GM19328 (cell line): ENCODE results near the gene SYNGAP1.
"Not testable (repeated sequence)": the region's sequence is repeated elsewhere in the genome, so short reads cannot be mapped to it uniquely, and the experiment has no call there.

Experiments
- ATAC-seq: cut with Tn5 transposase; IDR thresholded peaks from one replicate; pipeline ENCODE4 v1.9.1; 2021; ENCODE audit warnings: mild to moderate bottlenecking, moderate library complexity; ENCODE audit not compliant: unreplicated experiment

The SYNGAP1 gene

DNA sequence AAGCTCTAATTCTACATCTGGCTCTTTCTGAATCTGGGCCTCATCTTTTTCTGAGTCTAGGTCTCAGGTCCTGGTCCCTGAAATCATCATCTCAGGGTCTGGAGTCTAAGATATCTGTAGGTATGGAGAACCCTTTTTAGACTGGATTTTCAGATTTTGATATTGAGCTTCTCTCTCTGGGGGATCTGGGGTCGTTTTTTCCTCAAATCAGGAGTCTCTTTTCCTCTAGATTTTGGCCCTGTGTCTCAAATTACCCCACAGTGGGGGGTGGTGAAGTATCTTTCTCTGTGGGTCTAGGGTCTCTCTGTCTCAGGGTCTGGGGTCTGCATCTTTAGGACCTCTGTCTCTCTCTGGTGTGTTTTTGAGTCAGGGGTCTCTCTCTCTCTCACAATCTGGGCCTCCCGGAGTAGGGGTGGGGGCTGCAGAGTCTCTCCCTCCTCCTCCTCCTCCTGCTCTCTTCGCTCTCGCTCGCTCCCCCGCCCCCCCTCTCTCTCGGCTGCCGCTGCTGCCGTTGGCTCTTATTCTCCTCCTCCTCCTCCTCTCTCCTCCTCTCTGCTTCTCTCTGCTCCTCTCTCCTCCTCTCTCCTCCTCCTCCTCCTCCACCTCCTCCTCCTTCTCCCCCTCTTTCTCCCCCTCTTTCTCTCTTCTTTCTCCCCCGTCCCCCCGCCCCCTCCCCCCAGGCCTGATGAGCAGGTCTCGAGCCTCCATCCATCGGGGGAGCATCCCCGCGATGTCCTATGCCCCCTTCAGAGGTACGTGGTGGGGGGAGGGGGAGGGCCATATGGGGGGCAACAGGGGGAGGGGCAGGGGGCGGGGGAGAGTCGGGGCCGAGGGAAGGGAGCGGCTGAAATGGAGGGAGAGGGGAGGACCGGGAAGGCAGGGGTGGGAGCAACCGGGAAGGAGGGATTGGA is at the start of gene SYNGAP1:
Gene SYNGAP1 (plus strand): TSS at position 486 of the 911 bp plus-strand sequence. CDS start 200 bp downstream, at position 686.
- ATAC-seq: no peak

DNA sequence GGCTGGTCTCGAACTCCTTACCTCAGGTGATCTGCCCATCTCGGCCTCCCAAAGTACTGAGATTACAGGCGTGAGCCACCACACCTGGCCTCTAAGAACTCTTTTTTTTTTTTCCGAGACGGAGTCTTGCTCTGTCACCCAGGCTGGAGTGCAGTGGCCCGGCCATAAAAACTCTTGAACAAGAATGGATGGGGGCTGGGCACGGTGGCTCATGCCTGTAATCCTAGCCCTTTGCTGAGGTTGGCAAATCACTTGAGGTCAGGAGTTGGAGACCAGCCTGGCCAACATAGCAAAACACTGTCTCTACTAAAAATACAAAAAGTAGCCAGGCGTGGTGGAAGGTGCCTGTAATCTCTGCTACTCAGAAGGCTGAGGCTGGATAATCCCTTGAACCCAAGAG is 48.0 kb upstream of the SYNGAP1 start:
- not testable (repeated sequence) for ATAC-seq

DNA sequence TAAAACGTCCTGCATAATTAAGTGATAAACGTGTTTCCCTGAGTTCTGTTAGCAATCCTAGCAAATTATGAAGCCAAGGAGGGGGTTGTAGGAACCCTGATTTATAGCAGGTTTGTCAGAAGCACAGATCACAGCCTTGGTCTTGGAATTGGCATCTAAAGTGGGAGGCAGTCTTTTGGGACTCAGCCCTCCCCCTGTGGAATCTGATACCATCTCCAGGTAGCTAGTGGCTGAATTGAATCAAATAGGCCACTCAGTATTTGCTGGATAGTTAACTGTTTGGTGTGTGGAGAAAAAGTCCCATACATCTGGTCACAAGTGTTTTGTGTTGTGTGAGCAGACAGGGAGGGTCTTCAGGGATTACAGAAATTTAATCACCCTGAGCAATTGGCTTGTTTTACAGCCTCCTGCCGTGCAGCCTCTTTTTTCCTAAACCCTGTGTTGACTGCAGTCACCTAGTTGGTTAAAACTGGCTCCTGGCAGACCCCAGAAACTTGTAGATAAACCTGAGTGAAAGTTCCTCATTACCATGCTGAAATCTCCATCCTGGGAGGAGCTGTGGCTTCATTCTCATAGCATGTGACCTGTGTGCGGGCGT is 47.2 kb upstream of the SYNGAP1 start:
- no peak for ATAC-seq

DNA sequence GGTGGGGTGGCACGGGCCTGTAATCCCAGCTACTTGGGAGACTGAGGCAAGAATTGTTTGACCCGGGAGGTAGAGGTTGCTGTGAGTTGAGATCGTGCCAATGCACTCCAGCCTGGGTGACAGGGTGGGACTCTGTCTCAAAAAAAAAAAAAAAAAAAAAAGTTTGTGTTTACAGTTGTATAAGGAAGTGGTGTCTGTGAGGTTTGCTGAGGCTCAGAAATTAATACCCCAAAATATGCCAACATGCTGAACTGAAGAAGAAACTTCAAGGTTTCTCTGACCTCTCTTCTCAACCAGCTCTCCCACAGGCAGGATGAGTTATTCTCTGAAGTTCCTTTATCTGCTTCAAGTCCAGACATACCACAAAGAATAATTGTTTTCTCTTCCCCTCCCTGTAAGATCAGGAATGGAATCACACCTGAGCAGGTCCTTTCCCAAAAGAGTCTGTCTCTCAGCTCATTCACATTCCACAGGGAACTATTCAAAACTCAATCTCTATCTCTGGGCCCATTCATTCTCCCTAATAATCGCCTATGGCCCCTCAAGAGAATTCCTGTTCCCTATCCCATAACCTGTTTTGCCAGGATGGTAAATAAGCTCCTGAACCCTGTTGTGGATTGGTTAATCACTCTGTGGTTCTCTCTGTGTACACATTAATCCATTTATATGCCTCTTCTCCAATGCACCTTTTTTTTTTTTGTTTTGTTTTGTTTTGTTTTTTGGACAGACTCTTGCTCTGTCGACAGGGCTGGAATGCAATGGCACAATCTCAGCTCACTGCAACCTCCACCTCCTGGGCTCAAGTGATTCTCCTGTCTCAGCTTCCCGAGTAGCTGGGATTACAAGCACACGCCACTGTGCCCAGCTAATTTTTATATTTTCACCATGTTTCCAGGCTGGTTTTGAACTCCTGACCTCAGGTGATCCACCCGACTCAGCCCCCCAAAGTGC is 45.6 kb upstream of the SYNGAP1 start:
- ATAC-seq: no peak

DNA sequence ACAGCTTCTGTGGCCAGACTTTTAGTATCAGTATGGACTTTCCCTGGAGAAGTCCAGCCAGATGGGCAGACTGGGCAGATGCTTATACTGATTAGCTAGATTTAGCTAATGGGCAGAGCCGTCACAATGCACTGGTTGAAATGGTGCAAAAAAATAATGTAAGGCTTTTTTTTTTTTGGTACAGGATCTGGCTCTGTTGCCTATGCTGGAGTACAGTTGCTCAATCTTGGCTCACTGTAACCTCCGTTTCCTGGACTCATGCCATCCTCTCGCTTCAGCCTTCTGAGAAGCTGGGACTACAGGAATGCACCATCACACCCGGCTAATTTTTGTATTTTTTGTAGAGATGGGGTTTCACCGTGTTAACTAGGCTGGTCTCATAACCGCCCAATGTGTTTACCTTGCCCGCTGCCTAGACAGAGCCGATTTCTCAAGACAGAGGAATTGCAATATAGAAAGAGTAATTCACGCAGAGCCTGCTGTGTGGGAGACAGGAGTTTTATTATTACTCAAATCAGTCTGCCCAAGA is 44.7 kb upstream of the SYNGAP1 start:
- no peak for ATAC-seq

DNA sequence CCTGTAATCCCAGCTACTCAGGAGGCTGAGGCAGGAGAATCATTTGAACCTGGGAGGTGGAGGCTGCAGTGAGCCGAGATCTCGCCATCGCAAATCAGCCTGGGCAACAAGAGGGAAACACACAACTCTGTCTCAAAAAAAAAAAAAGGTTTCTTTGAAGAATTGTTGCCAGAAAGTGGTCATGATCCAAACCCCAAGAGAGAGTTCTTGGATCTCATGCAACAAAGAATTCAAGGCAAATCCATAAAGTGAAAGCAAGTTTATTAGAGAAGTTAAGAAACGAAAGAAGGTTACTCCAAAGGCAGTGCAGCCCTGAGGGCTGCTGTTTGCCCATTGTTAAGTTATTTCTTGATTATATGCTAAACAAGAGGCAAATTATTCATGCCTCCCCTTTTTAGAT is 42.7 kb upstream of the SYNGAP1 start:
- ATAC-seq: no peak

DNA sequence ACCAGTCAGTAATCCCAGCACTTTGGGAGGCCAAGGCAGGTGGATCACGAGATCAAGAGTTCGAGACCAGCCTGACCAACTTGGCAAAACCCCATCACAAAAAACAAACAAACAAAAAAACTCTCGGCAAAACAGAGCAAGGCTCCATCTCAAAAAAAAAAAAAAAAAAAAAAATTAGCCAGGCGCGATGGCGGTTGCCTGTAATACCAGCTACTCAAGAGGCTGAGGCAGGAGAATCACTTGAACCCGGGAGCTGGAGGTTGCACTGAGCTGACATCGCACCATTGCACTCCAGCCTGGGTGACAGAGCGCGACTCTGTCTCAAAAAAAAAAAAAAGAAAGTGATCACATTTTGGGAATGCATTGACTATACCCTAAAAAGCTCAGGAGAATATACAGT is 40.7 kb upstream of the SYNGAP1 start:
- not testable (repeated sequence) for ATAC-seq

DNA sequence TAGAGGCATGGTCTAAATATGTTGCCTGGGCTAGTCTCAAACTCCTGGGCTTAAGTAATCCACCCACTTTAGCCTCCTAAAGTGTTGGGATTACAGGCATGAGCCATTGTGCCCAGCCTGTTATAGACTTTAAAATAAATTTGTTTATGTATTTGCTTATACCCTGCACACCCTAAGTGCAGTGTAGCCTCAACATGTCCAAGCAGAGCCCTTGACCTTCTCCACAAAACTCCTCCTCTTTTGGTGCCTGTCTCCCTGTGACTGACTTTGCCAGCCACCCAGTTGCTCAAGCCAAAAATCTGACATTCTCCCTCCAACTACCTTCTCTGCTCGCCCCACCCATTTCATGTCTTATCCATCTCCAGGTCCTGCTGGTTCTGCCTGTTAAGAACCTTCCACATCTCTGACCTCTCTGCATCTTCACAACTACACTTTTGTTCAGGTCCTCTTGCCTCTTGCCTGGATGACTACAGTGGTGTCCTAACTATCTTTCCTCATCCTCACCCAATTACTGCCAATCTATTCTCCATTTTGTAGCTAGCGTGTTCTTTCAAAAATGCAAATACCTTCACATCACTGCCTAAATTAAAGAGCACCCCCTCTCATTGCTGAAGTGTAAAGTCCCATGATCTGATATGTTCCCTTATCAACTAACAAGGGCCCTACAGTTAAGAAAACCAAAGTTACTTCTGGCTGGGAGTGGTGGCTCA is 39.4 kb upstream of the SYNGAP1 start:
- ATAC-seq: no peak

DNA sequence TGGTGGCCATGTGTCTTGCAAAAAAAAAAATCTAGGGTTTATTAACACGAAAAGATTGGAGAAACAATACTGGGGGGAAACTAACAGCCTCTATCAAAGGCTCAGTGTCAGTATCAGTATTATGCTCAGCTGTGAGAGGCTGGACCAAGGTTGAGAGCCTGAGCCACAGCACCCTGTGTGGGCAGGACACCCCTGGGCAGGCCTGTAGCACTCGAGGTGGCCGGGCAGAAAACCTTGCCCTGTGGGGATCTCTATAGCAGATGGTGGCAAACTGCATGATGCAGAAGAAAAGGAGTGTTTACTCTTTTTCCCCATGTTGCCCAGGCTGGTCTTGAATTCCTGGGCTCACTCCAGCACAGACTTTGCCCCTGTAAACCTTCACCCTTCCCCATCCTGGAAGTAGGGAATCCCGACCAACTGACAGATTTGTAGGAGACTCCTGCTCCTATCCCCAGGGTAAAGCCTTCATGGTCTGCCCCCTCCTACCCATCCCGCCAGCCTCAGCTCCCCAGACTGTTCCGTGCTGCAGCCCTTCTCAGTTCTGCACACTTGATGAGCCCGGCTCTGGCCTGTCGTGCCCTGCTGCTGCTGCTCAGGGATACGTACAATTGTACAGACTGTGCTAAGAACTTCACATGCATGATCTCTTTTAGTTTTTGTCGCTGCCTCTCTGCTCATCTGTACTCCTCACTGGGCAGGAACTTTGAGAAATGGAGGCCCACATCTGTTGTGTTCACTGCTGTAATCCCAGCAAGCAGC is 36.3 kb upstream of the SYNGAP1 start:
- no peak for ATAC-seq

DNA sequence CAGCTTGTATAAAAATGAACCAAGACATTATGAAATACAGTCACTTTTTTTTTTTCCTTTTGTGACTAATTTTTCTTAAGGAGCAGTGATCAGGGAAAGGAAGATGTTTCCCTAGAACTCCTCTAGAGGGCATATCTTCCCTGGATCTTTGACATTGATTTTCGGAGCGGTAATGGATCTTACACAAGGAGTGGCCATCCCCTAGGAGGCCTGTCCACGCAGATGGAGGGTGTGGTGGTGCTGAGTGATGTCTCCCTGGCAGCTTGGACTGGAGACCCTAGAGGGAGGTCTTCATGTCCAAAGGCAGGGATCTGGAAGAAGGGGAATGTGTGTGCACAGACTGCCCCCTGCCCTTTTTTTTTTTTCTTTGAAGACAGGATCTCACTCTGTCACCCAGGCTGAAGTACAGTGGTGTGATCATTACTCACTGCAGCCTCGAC is 35.3 kb upstream of the SYNGAP1 start:
- no peak for ATAC-seq

DNA sequence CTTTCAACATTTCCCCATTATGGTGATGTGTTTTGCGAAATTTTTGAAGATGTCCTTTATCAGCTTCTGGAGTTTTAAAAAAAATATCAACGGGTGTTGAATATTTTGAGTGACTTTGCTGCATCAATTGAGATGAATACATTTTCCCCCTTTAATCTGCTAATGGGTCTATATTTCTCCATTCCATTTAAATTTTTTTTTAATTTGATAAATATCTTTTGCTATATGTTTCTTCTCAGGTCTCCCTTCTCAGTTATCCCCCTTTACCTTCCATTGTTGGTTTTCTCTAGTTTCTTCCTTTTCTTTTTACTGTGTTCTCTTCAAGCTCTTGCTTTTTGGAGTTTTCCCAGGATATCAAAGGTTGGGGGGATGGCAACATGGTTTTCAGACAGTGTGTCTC is 29.7 kb upstream of the SYNGAP1 start:
- ATAC-seq: no peak

DNA sequence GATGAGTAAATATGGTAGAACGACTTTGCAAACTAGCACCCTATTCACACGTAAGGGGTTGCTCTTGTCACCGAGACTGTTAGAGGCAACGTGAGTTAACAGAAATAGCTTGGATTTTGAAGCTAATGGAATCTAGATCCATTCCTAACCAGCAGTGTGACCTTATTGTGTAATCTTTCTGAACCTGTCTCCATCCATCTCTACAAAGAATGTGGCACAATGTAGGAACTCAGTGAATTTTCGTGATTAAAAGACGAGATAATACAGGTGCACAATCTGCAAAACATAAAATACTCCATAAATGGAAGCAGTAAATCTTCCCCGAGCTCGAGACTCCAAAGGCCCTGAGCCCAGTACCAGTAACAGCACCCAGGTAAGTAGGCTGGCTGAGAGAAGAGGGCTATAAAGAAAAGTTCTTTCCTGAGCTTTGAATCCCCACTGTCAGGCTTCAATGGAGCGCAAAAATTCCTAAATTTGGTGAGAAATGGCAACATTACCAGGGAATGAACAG is 29.0 kb upstream of the SYNGAP1 start:
- no peak for ATAC-seq

DNA sequence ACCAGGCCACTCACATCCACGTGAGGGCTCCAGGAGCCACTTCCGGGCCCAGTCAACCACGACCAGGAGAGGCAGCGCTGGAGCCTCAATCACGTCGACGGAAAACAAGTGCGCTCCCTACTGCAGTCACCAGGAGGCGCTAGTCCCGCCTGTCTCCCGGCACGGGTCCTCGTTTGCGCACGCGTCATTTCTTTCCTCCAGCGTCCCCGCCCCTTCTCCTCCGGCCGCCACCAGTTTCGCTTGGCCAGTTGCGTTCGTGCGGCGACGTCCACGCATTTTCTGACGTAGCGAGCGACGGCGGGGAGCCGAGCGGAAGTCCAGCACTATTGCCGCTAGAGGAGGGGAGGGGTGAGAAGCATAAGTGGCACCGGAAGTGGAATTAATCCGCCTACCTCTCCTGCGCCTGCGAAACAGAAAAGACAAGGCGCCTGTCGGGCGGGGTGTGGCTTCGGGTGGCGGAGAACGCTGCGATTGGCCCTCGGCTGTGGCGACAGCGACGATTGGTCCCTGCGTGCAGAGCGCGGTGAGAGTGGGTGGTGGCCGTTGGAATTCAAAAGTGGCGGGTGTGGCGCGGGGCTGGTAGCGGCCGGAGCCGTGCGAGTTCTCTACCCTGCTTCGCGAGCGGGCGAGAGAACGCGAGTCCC is 28.5 kb upstream of the SYNGAP1 start, which contains the start of gene KIFC1:
Gene KIFC1 (plus strand): TSS at position 546 of the 644 bp plus-strand sequence. CDS start 163 bp downstream, outside the sequence.
- ATAC-seq: peak; percentile 87

DNA sequence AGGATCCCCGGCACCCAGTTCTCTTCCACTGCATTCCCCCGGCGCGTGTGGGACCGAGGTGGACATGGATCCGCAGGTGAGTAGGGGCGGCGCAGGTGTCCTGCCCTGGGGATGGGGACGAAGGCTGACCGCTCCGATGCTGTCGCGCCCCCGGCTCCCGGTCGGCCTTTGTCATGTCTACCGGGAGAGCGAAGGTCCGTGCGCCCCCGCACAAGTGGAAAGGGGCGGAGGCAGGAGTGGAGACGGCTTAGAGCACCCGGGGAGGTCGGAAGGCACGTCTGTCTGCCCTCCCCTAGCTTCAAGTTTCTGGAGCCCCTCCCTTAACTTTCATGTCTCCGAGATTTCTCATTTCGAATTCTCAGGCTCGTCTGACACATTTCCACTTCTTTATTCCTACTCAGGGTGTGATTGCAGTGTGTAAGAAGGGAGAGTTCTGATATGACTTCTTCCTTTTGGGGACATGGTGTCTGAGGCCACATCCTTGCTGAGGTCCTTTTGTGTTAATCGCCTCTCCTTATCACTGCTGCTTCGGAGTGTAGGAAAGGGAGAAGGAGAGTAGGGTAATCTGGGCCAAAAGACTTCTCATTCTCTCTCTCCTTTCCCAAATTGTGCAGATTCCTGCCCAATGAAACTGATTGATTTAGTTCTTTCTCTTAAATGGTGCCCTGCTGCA is 27.8 kb upstream of the SYNGAP1 start:
- ATAC-seq: peak; percentile 8

DNA sequence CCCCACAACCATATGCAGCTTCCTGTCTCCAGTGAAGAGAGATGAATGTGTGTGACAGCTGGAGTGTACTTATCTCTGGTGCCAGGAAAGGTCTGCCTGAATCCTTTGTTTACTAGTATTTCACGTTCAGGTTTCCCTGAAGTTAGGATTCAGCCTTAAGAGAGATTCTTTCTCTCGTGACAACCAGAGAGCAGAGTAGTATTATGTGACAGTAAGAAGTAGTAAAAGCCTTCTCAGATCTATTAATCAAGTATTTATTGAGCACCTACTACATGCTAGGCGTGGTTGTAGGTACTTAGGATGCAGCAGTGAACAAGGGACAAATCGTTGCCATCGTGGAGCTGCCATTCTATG is 27.3 kb upstream of the SYNGAP1 start:
- no peak for ATAC-seq

DNA sequence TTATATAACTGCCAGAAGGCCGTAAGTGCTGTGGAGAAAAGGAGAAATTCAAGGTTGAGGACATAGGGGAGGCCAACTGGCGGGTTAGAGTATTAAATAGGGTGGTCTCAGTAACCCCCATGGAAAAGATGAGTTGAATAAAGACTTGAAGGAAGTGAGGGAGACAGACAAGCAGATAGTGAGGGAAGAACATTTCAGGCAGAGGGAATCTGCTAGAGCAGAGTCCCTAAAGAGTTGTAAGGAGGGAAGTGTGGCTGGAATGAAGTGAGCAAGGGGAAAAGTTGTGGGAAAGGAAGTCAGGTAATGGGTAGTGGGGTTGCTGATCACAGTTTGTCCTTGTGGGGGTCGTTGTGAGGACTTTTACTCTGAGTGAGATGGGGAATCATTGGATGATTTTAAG is 26.9 kb upstream of the SYNGAP1 start:
- no peak for ATAC-seq

DNA sequence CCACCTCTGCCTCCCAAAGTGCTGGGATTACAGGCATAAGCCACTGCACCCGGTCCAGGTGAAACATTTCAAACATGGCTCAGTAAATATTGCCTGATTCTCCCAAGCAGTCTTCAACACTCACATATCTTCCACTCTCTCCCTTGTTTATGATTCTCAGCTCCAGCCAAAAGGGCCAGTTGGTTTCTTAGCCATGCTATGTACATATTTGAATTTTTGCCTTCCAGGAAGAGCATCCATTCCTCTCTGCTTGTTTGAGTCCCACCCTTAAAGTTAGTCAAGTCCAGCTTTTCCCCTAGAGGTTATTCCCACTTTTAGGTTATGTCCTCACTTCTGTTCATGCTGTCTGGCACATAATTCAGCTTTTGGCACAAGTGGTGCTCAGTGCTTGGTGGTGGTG is 22.3 kb upstream of the SYNGAP1 start:
- ATAC-seq: no peak

DNA sequence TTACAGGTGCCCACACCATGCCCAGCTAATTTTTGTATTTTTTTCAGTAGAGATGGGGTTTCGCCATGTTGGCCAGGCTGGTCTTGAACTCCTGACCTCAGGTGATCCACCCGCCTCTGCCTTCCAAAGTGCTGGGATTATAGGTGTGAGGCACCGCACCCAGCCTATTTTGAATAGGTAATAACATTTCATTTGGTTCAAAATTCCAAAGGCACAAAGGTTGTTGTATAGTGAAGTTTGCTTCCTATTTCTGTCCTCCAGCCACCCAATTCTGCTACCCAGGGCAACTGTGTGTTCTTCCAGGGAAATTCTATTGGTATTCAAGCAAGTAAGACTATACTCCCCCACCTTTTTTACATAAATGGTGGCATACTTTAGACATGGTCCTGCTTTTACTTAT is 21.3 kb upstream of the SYNGAP1 start:
- ATAC-seq: not testable (repeated sequence)
